Loucy (cell line): ENCODE measurements around the gene MTHFSD.

Experiments
- H2AFZ ChIP-seq: fragments of 200-600 bp; sonication (generic); 2 replicates; pipeline ENCODE4 v1.6.0; 2016; ENCODE audit warnings: antibody characterized with exemption, mild to moderate bottlenecking, low read length, moderate library complexity
- H3F3A ChIP-seq: fragments of 200-600 bp; 2 replicates; pipeline ENCODE4 v1.6.0; 2016; ENCODE audit warnings: antibody characterized with exemption, low read depth, mild to moderate bottlenecking
- H3K27me3 ChIP-seq: fragments of 200-600 bp; sonication (generic); 2 replicates; pipeline ENCODE4 v1.6.1; 2014; ENCODE audit warnings: low read length, mild to moderate bottlenecking; ENCODE audit not compliant: insufficient read depth, poor library complexity, severe bottlenecking
- H3K36me3 ChIP-seq: fragments of 200-600 bp; sonication (generic); 2 replicates; pipeline ENCODE4 v1.6.1; 2016; ENCODE audit warnings: low read length; ENCODE audit not compliant: insufficient read depth
- H3K4me1 ChIP-seq: fragments of 200-600 bp; sonication (generic); 2 replicates; pipeline ENCODE4 v1.5.1; 2014; ENCODE audit warnings: low read length, mild to moderate bottlenecking; ENCODE audit not compliant: insufficient read depth, poor library complexity, severe bottlenecking
- H3K4me2 ChIP-seq: fragments of 200-600 bp; sonication (generic); 2 replicates; pipeline ENCODE4 v1.6.0; 2014; ENCODE audit warnings: antibody characterized with exemption, low read length, low read depth, mild to moderate bottlenecking; ENCODE audit not compliant: poor library complexity, severe bottlenecking
- H3K4me3 ChIP-seq: fragments of 200-600 bp; sonication (generic); 2 replicates; pipeline ENCODE4 v1.5.1; 2014; ENCODE audit warnings: low read length, mild to moderate bottlenecking, mixed read lengths; ENCODE audit not compliant: poor library complexity, severe bottlenecking
- H3K79me2 ChIP-seq: fragments of 200-600 bp; sonication (generic); 2 replicates; pipeline ENCODE4 v1.6.1; 2014; ENCODE audit warnings: low read length; ENCODE audit not compliant: insufficient read depth
- H3K9ac ChIP-seq: fragments of 200-600 bp; sonication (generic); 2 replicates; pipeline ENCODE4 v1.6.0; 2014; ENCODE audit warnings: mild to moderate bottlenecking, low read depth, low read length, moderate library complexity; ENCODE audit not compliant: poor library complexity, severe bottlenecking
- H3K9me2 ChIP-seq: fragments of 200-600 bp; sonication (generic); replicated peaks from 2 replicates; pipeline ENCODE4 v1.6.1; 2016; ENCODE audit warnings: low read depth, low read length, mixed read lengths
- H3K9me3 ChIP-seq: fragments of 200-600 bp; sonication (generic); 2 replicates; pipeline ENCODE4 v1.6.1; 2014; ENCODE audit warnings: mild to moderate bottlenecking, antibody characterized with exemption, low read length, low read depth; ENCODE audit not compliant: insufficient read depth
- H4K20me1 ChIP-seq: fragments of 200-600 bp; sonication (generic); 2 replicates; pipeline ENCODE4 v1.6.0; 2014; ENCODE audit warnings: antibody characterized with exemption, low read length, mild to moderate bottlenecking; ENCODE audit not compliant: insufficient read depth, poor library complexity, severe bottlenecking
- CTCF ChIP-seq: fragments of 200-600 bp; sonication (generic); conservative IDR thresholded peaks from 2 replicates; pipeline ENCODE4 v1.5.1; 2014; ENCODE audit warnings: mild to moderate bottlenecking, antibody characterized with exemption, low read length
- EZH2phosphoT487 ChIP-seq: fragments of 200-600 bp; IDR thresholded peaks from 2 replicates; pipeline ENCODE4 v1.6.1; 2018; ENCODE audit warnings: antibody characterized with exemption, mild to moderate bottlenecking, moderate library complexity, borderline replicate concordance

Gene MTHFSD

DNA sequence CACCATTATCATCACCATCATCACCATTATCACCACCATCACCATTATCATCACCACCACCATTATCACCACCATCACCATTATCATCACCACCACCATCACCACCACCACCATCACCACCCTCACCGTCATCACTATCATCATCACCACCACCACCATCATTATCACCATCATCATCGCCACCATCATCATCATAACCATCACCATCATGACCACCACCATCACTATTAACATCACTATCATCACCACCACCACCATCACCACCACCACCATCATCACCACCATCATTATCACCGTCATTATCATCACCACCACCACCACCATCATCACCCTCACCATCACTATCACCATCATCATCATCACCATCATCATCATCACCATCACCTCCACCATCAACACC lies 32.5 kb upstream of the MTHFSD start:
- Histone ChIP-seq H3K27me3 (no peaks in the 10 kb centered on the region), H3K79me2 (no peaks in the 10 kb centered on the region), H3F3A (no peaks in the 10 kb centered on the region), H3K9me3 (no peaks in the 10 kb centered on the region), H3K36me3 (no peaks in the 10 kb centered on the region), H2AFZ (no peak overlapping the region), H4K20me1 (no peaks in the 10 kb centered on the region), H3K4me3 (no peak overlapping the region), H3K4me2 (no peak overlapping the region), H3K9me2 (no peaks in the 10 kb centered on the region), H3K9ac (no peak overlapping the region), H3K4me1 (peaks cover 3% of the 10 kb centered on the region)
- TF ChIP-seq EZH2phosphoT487, result no peak

GRCh38 chr16:86585821-86586611 lies 31.0 kb upstream of the MTHFSD start:
- Histone ChIP-seq H2AFZ (no peak overlapping the region), H3K4me3 (no peak overlapping the region), H4K20me1 (no peaks in the 10 kb centered on the region), H3K36me3 (no peaks in the 10 kb centered on the region), H3F3A (no peaks in the 10 kb centered on the region), H3K4me2 (no peak overlapping the region), H3K9ac (no peak overlapping the region), H3K27me3 (no peaks in the 10 kb centered on the region), H3K4me1 (no peaks in the 10 kb centered on the region), H3K9me3 (no peaks in the 10 kb centered on the region), H3K9me2 (no peaks in the 10 kb centered on the region), H3K79me2 (no peaks in the 10 kb centered on the region)
- TF ChIP-seq EZH2phosphoT487 (no peak), CTCF (no peak)

GRCh38 chr16:86584726-86585721 lies 30.0 kb upstream of the MTHFSD start:
- Histone ChIP-seq H3K36me3 (no peaks in the 10 kb centered on the region), H3K27me3 (no peaks in the 10 kb centered on the region), H3K4me2 (no peak overlapping the region), H3K9me2 (no peaks in the 10 kb centered on the region), H3K9ac (no peak overlapping the region), H3K9me3 (no peaks in the 10 kb centered on the region), H4K20me1 (no peaks in the 10 kb centered on the region), H3K4me1 (no peaks in the 10 kb centered on the region), H3K79me2 (no peaks in the 10 kb centered on the region), H3K4me3 (no peak overlapping the region), H3F3A (no peaks in the 10 kb centered on the region), H2AFZ (no peak overlapping the region)
- TF ChIP-seq EZH2phosphoT487, result no peak
- no peak for TF ChIP-seq CTCF
